ENCODE data around the gene WNT2.
"Not testable (repeated sequence)": the region's sequence is repeated elsewhere in the genome, so short reads cannot be mapped to it uniquely, and the experiment has no call there.

DNA sequence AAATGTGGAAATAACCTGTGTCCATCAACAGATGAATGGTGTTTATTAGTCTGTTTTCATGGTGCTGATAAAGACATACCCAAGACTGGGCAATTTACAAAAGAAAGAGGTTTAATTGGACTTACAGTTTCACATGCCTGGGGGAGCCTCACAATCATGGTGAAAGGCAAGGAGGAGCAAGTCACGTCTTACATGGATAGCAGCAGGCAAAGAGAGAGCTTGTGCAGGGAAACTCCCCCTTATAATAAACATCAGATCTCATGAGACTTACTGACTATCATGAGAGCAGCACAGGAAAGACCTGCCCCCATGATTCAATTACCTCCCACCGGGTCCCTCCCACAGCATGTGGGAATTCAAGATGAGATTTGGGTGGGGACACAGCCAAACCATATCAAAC, 77.2 kb downstream of the WNT2 start:
- TF ChIP-seq, protein P1, sequence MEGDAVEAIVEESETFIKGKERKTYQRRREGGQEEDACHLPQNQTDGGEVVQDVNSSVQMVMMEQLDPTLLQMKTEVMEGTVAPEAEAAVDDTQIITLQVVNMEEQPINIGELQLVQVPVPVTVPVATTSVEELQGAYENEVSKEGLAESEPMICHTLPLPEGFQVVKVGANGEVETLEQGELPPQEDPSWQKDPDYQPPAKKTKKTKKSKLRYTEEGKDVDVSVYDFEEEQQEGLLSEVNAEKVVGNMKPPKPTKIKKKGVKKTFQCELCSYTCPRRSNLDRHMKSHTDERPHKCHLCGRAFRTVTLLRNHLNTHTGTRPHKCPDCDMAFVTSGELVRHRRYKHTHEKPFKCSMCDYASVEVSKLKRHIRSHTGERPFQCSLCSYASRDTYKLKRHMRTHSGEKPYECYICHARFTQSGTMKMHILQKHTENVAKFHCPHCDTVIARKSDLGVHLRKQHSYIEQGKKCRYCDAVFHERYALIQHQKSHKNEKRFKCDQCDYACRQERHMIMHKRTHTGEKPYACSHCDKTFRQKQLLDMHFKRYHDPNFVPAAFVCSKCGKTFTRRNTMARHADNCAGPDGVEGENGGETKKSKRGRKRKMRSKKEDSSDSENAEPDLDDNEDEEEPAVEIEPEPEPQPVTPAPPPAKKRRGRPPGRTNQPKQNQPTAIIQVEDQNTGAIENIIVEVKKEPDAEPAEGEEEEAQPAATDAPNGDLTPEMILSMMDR (IDR thresholded peaks at IDR 0.05), result not testable (repeated sequence)
- not testable (repeated sequence) for TF ChIP-seq POLR2AphosphoS5 (IDR thresholded peaks at IDR 0.05); EP300 (IDR thresholded peaks at IDR 0.05; ENCODE audit: low read depth); POLR2A (IDR thresholded peaks at IDR 0.05)

All from transverse colon (tissue), 4 donors.